ENCODE measurements around the gene ARHGAP10.
A peak's percentile ranks its signal among the peaks of the same experiment; 100 is the strongest.

Gene ARHGAP10

GRCh38 chr4:148027201-148027600 lies 295.3 kb downstream of the ARHGAP10 start:
- no peak for DNase-seq (ENCODE audit: low read depth, low spot score)

- no peak for DNase-seq (ENCODE audit: low read depth, low spot score)
Observed at GRCh38 chr4:148029781-148030180, 297.9 kb downstream of the ARHGAP10 start.

- DNase-seq (ENCODE audit: low read depth, low spot score): no peak
Observed at GRCh38 chr4:148030193-148030873, 298.4 kb downstream of the ARHGAP10 start.

GRCh38 chr4:148034813-148035212 lies 302.9 kb downstream of the ARHGAP10 start:
- no peak for DNase-seq (ENCODE audit: low read depth, low spot score)

GRCh38 chr4:148041606-148042329 lies 309.9 kb downstream of the ARHGAP10 start:
- DNase-seq (ENCODE audit: low read depth, low spot score): no peak

- DNase-seq (ENCODE audit: low read depth, low spot score): no peak
Observed at GRCh38 chr4:148044089-148044911, 312.4 kb downstream of the ARHGAP10 start.

- no peak for DNase-seq (ENCODE audit: low read depth, low spot score)
Observed at GRCh38 chr4:148044912-148045352, 313.0 kb downstream of the ARHGAP10 start.

- DNase-seq (ENCODE audit: low read depth, low spot score): no peak
Observed at GRCh38 chr4:148048598-148048997, 316.7 kb downstream of the ARHGAP10 start.

GRCh38 chr4:148051403-148051802 lies 319.5 kb downstream of the ARHGAP10 start:
- DNase-seq (ENCODE audit: low read depth, low spot score): no peak

- DNase-seq (ENCODE audit: low read depth, low spot score): no peak
Observed at GRCh38 chr4:148052448-148052847, 320.6 kb downstream of the ARHGAP10 start.

GRCh38 chr4:148053298-148054003 lies 321.6 kb downstream of the ARHGAP10 start:
- DNase-seq (ENCODE audit: low read depth, low spot score): no peak

- DNase-seq (ENCODE audit: low read depth, low spot score): no peak
Observed at GRCh38 chr4:148054275-148054674, 322.4 kb downstream of the ARHGAP10 start.

GRCh38 chr4:148055844-148056243 lies 324.0 kb downstream of the ARHGAP10 start:
- DNase-seq (ENCODE audit: low read depth, low spot score): no peak

GRCh38 chr4:148056879-148057278 lies 325.0 kb downstream of the ARHGAP10 start:
- DNase-seq (ENCODE audit: low read depth, low spot score): peak; percentile 38

- no peak for DNase-seq (ENCODE audit: low read depth, low spot score)
Observed at GRCh38 chr4:148057516-148057915, 325.6 kb downstream of the ARHGAP10 start.

- no peak for DNase-seq (ENCODE audit: low read depth, low spot score)
Observed at GRCh38 chr4:148057984-148058859, 326.3 kb downstream of the ARHGAP10 start.

- DNase-seq (ENCODE audit: low read depth, low spot score): no peak
Observed at GRCh38 chr4:148059617-148060180, 327.8 kb downstream of the ARHGAP10 start.

- no peak for DNase-seq (ENCODE audit: low read depth, low spot score)
Observed at GRCh38 chr4:148060264-148061140, 328.6 kb downstream of the ARHGAP10 start.

GRCh38 chr4:148061141-148061481 lies 329.2 kb downstream of the ARHGAP10 start:
- no peak for DNase-seq (ENCODE audit: low read depth, low spot score)
